Right lobe of liver (tissue), 6 donors: ENCODE results near the gene APOBEC3B. TPM values are rescaled to one million over a fixed set of nuclear protein-coding genes. Genes with fewer than 3 reads are reported as not detected.
"Not testable (repeated sequence)": the region's sequence is repeated elsewhere in the genome, so short reads cannot be mapped to it uniquely, and the experiment has no call there.

Experiments used
- ATAC-seq, 4 donors: fragments of 200-7000 bp; cut with Tn5 transposase; one replicate each; pipeline ENCODE4 v1.9.1; 2020; ENCODE audit warnings: mild to moderate bottlenecking in 4 of 4, moderate library complexity in 4 of 4
- DNase-seq, 3 donors: peaks; one replicate each; pipeline ENCODE4 v3.0.0-alpha.2; 2020
- H3K27ac ChIP-seq, 3 donors: fragments of 200-600 bp; one replicate each; pipeline ENCODE4 v1.8.0; 2022
- H3K27me3 ChIP-seq, 2 donors: fragments of 200-600 bp; one replicate each; pipeline ENCODE4 v1.8.0; 2022
- H3K36me3 ChIP-seq, 4 donors: fragments of 200-600 bp; sonication (generic) in 1 of 4; one replicate each; pipeline versions ENCODE4 v1.5.1 to v1.8.0; 2017 to 2022; ENCODE audit warnings: control low read depth in 1 of 4
- H3K4me1 ChIP-seq, 4 donors: fragments of 200-600 bp; sonication (generic) in 1 of 4; one replicate each; pipeline versions ENCODE4 v1.5.1 to v1.8.0; 2017 to 2022; ENCODE audit warnings: control low read depth in 1 of 4
- H3K4me3 ChIP-seq, 3 donors: fragments of 200-600 bp; one replicate each; pipeline ENCODE4 v1.8.0; 2022
- H3K9me3 ChIP-seq, 4 donors: fragments of 200-600 bp; sonication (generic) in 1 of 4; one replicate each; pipeline versions ENCODE4 v1.5.1 to v1.8.0; 2017 to 2022; ENCODE audit warnings: control low read depth in 1 of 4
- CTCF ChIP-seq, 4 donors: fragments of 200-600 bp in 3 of 4; fragments of 450-650 bp in 1 of 4; IDR thresholded peaks; one replicate each; pipeline versions ENCODE4 v1.5.1 to v1.8.0; 2016 to 2022; ENCODE audit warnings: antibody characterized with exemption in 4 of 4, mild to moderate bottlenecking in 2 of 4
- POLR2A ChIP-seq: fragments of 450-650 bp; IDR thresholded peaks from one replicate; pipeline ENCODE4 v1.6.1; 2017; ENCODE audit warnings: antibody characterized with exemption, mild to moderate bottlenecking
- WGBS: methylation state at CpG from one replicate; pipeline ENCODE4 v1.1.6; 2018; ENCODE audit warnings: low coverage, low lambda C conversion rate; ENCODE audit not compliant: insufficient coverage; ENCODE audit errors: missing lambda C conversion rate; 5-methylcytosine and 5-hydroxymethylcytosine counted together
- intact Hi-C, 2 donors: fragments of 100-400 bp; cut with DNase I; formaldehyde crosslinking; loops; one replicate each; pipeline versions ENCODE4 v1.11.2 to v1.14.1; 2022
- total RNA-seq, 6 experiments: library from RNA; depleted of rRNA in 2 of 6; stranded (reverse); fragments of >200 nt in 2 of 6; fragmentation: NEBNext Ultra II Directional in 3 of 6; extraction: Animal tissue kit (Norgen Biotek cat#: 25700) in 3 of 6; gene quantifications; one replicate each; pipeline versions ENCODE4 v1.1.0 to v1.2.4, GENCODE V29; 2016 to 2023
- donor health status: DM: no; HTN: yes; CAD: no.
- donor health status: DM: no; HTN: no; CAD: no.
- donor health status: DM: no; HTN: no; CAD: no.
- donor health status: DM: no; HTN: yes; CAD: no.
- donor health status: DM: no; HTN: yes; CAD: no.

The APOBEC3B gene
- total RNA-seq, 6 experiments from 2014 or later: 0.61 to 1.6 (median 1.1) TPM

GRCh38 chr22:39017596-39018365 is 35.6 kb downstream of the APOBEC3B start:
- Histone ChIP-seq H3K27ac (no peak overlapping the region), H3K27me3 (no peaks in the 10 kb centered on the region), H3K4me1 (no peaks in the 10 kb centered on the region), H3K4me3 (no peak overlapping the region), H3K36me3 (no peaks in the 10 kb centered on the region), H3K9me3 (no peaks in the 10 kb centered on the region)
- no peak for DNase-seq
- TF ChIP-seq CTCF (IDR thresholded peaks at IDR 0.05): no peak
- no peak for TF ChIP-seq POLR2A
- ATAC-seq: no peak
- WGBS: 77% methylated on average over 5 of the region's 18 CpGs
- intact Hi-C loops: no loop called here

GRCh38 chr22:39020021-39020651 is 38.0 kb downstream of the APOBEC3B start:
- H3K4me1 ChIP-seq, H3K27me3 ChIP-seq, DNase-seq, H3K9me3 ChIP-seq, H3K36me3 ChIP-seq, intact Hi-C loops: not testable (repeated sequence)
- WGBS: 22% methylated on average over 9 of the region's 15 CpGs
- peak overlapping the region in 1 of 3 donors; percentile 57 for H3K27ac ChIP-seq
- peak; percentile 12 to 35 (median 32) for ATAC-seq
- H3K4me3 ChIP-seq: peak overlapping the region; percentile 9 to 37 (median 34)

GRCh38 chr22:39021552-39022250 is 39.6 kb downstream of the APOBEC3B start:
- peak overlapping the region; percentile 40 to 60 (median 47) for H3K27ac ChIP-seq
- H3K36me3 ChIP-seq: no peaks in the 10 kb centered on the region
- TF ChIP-seq CTCF (IDR thresholded peaks at IDR 0.05) (no peak), POLR2A (no peak)
- H3K4me3 ChIP-seq: peak overlapping the region; percentile 20 to 40 (median 34)
- 46% methylated on average over 5 of the region's 9 CpGs for WGBS
- H3K9me3 ChIP-seq: no peaks in the 10 kb centered on the region
- no peaks in the 10 kb centered on the region for H3K27me3 ChIP-seq
- no peak for ATAC-seq
- no peaks in the 10 kb centered on the region for H3K4me1 ChIP-seq
- peak in 1 of 3 donors; percentile 34 for DNase-seq
- intact Hi-C loops: no loop called here

GRCh38 chr22:39024519-39025308 is 42.6 kb downstream of the APOBEC3B start:
- Histone ChIP-seq H3K4me1 (no peaks in the 10 kb centered on the region), H3K36me3 (no peaks in the 10 kb centered on the region), H3K27ac (no peak overlapping the region), H3K9me3 (no peaks in the 10 kb centered on the region), H3K27me3 (no peaks in the 10 kb centered on the region), H3K4me3 (no peak overlapping the region)
- ATAC-seq (no peak), DNase-seq (no peak)
- TF ChIP-seq POLR2A: no peak
- no peak for TF ChIP-seq CTCF (IDR thresholded peaks at IDR 0.05)
- whole genome bisulfite sequencing: 73% methylated on average over 8 of the region's 15 CpGs
- intact Hi-C loops: no loop called here
